Tibial nerve (tissue), 4 donors: Measurements from ENCODE around the gene IGSF8. TPM values are rescaled to one million over a fixed set of nuclear protein-coding genes. Genes with fewer than 3 reads are reported as not detected.
A peak's percentile ranks its signal among the peaks of the same experiment; 100 is the strongest.

Experiments used
- DNase-seq, 2 donors: peaks; one replicate each; pipeline ENCODE4 v3.0.0-alpha.2; 2019; ENCODE audit warnings: low spot score in 2 of 2
- H3K27ac ChIP-seq, 4 donors: fragments of 200-600 bp; sonication (generic) in 3 of 4; one replicate each; pipeline ENCODE4 v1.5.1; 2017 to 2019; ENCODE audit warnings: mild to moderate bottlenecking in 1 of 4
- H3K27me3 ChIP-seq, 2 donors: fragments of 200-600 bp; sonication (generic) in 1 of 2; one replicate each; pipeline versions ENCODE4 v1.5.1 to v1.6.0; 2017 to 2019
- H3K36me3 ChIP-seq, 3 donors: fragments of 200-600 bp; sonication (generic); one replicate each; pipeline ENCODE4 v1.5.1; 2018 to 2019
- H3K4me1 ChIP-seq, 4 donors: fragments of 200-600 bp; sonication (generic) in 3 of 4; one replicate each; pipeline ENCODE4 v1.5.1; 2017 to 2019
- H3K4me3 ChIP-seq, 4 donors: fragments of 200-600 bp; sonication (generic) in 3 of 4; one replicate each; pipeline ENCODE4 v1.5.1; 2017 to 2019; ENCODE audit warnings: mild to moderate bottlenecking in 1 of 4, moderate library complexity in 1 of 4
- H3K9me3 ChIP-seq, 4 donors: fragments of 200-600 bp; sonication (generic) in 3 of 4; one replicate each; pipeline ENCODE4 v1.5.1; 2017 to 2019
- EP300 ChIP-seq, 2 donors: sonication (generic); formaldehyde crosslinking; IDR thresholded peaks; one replicate each; pipeline ENCODE4 v1.6.1; 2017; ENCODE audit warnings: antibody characterized with exemption in 2 of 2, mild to moderate bottlenecking in 1 of 2
- POLR2A ChIP-seq, 2 donors: fragments of 450-650 bp; IDR thresholded peaks; one replicate each; pipeline ENCODE4 v1.6.1; 2017; ENCODE audit warnings: antibody characterized with exemption in 2 of 2, mild to moderate bottlenecking in 2 of 2, moderate library complexity in 2 of 2
- WGBS, 2 donors: methylation state at CpG; one replicate each; pipeline ENCODE4 v1.1.5; 2018; 5-methylcytosine and 5-hydroxymethylcytosine counted together
- total RNA-seq, 4 donors: library from RNA; depleted of rRNA; stranded (reverse); fragments of >200 nt; gene quantifications; one replicate each; pipeline ENCODE4 v1.1.0, GENCODE V29; 2016
- TF ChIP-seq, protein P1 (sequence below), 5 experiments: fragments of 200-600 bp in 3 of 5; fragments of 450-650 bp in 2 of 5; sonication (generic) in 3 of 5; IDR thresholded peaks; one replicate each; pipeline ENCODE4 v1.5.1; 2016 to 2019; ENCODE audit warnings: antibody characterized with exemption in 5 of 5, mild to moderate bottlenecking in 3 of 5, moderate library complexity in 2 of 5

The IGSF8 gene
- total RNA-seq, 4 donors from 2014 or later: 42.6 to 73.9 (median 50.7) TPM

- Histone ChIP-seq H3K9me3 (no peaks in the 10 kb centered on the region), H3K27ac (peak overlapping the region in 3 of 4 donors; percentile 51 to 99 (median 88)), H3K36me3 (peaks cover 0 to 39% (median 0%) of the 10 kb centered on the region in 3 donors), H3K4me3 (peak overlapping the region in 1 of 4 donors; percentile 74), H3K27me3 (no peaks in the 10 kb centered on the region), H3K4me1 (peaks cover 0 to 70% (median 40%) of the 10 kb centered on the region in 4 donors)
- DNase-seq: peak in 1 of 2 donors; percentile 48
- WGBS, 2 donors: 65 to 70% methylated on average over 4 of the region's 4 CpGs
- TF ChIP-seq POLR2A (IDR thresholded peaks at IDR 0.05): no peak
- TF ChIP-seq, protein P1, sequence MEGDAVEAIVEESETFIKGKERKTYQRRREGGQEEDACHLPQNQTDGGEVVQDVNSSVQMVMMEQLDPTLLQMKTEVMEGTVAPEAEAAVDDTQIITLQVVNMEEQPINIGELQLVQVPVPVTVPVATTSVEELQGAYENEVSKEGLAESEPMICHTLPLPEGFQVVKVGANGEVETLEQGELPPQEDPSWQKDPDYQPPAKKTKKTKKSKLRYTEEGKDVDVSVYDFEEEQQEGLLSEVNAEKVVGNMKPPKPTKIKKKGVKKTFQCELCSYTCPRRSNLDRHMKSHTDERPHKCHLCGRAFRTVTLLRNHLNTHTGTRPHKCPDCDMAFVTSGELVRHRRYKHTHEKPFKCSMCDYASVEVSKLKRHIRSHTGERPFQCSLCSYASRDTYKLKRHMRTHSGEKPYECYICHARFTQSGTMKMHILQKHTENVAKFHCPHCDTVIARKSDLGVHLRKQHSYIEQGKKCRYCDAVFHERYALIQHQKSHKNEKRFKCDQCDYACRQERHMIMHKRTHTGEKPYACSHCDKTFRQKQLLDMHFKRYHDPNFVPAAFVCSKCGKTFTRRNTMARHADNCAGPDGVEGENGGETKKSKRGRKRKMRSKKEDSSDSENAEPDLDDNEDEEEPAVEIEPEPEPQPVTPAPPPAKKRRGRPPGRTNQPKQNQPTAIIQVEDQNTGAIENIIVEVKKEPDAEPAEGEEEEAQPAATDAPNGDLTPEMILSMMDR (IDR thresholded peaks at IDR 0.05): no peak
- no peak for TF ChIP-seq EP300 (IDR thresholded peaks at IDR 0.05)
These were observed 1.9 kb downstream of the IGSF8 start for GRCh38 chr1:160096274-160097116.

DNA sequence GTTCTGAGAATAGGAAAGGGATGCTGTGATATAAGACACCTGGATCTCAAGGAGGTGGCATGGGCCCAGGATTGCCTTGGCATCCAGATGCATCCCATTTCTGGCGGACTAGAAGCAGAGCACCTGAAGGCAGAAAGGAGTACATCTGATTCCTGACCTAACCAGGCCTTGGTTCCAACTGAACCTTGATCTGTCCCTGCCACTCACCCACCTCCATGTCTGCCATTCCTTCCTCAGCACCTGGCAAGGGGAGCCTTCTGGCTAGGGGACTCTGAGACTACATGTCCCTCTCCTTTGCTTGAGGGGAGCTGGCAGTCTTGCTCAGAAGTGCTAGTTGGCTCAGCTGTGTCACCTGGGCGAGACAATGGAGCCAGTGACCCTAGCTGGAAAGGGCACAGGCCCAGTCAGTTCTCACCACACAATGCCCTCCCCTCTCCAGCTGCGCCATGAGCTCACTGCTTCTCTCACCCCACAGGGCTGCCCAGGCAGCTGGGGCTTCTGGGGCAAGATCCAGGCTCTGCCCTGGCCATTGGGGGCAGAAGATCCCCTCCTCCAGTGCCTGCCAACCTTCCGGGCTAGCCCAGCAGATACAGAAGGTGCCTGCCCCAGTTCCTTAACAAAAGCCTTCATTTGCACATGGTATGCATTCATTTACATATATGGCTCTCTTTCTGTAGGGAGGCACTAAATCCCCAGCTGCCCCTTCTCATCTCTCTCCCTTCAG is 2.9 kb downstream of the IGSF8 start:
- no peaks in the 10 kb centered on the region for H3K27me3 ChIP-seq
- H3K4me3 ChIP-seq: no peak overlapping the region
- peaks cover 0 to 61% (median 34%) of the 10 kb centered on the region in 4 donors for H3K4me1 ChIP-seq
- peaks cover 0 to 49% (median 0%) of the 10 kb centered on the region in 3 donors for H3K36me3 ChIP-seq
- TF ChIP-seq EP300 (IDR thresholded peaks at IDR 0.05): no peak
- TF ChIP-seq, protein P1 (IDR thresholded peaks at IDR 0.05): no peak
- WGBS, 2 donors: 84 to 88% methylated on average over 4 of the region's 4 CpGs
- peak overlapping the region in 3 of 4 donors; percentile 51 to 99 (median 88) for H3K27ac ChIP-seq
- DNase-seq: no peak
- no peaks in the 10 kb centered on the region for H3K9me3 ChIP-seq

DNA sequence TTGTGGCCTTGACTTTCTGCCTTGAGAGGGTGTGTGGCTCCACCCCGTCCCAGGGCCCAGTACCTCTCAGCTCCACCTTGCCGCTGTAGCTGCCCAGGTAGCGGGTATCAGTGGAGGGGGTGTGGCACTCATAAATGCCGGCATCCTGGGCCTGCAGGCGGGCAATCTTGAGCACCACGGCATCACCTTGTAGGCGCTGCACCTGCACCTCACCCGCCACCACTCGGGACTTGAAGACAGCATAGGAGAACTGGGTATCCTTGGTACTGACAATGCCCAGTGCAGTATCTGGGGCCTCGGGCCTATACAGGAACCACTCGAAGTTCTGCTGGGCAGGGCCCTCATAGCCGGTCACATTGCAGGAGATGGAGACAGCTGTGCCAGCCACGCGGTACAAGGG is 3.6 kb downstream of the IGSF8 start:
- Histone ChIP-seq H3K4me3 (no peak overlapping the region), H3K9me3 (no peaks in the 10 kb centered on the region), H3K27ac (peak overlapping the region in 2 of 4 donors; percentile 88 to 99), H3K4me1 (peaks cover 0 to 54% (median 34%) of the 10 kb centered on the region in 4 donors), H3K27me3 (no peaks in the 10 kb centered on the region), H3K36me3 (peaks cover 0 to 56% (median 0%) of the 10 kb centered on the region in 3 donors)
- TF ChIP-seq POLR2A (IDR thresholded peaks at IDR 0.05) (no peak), EP300 (IDR thresholded peaks at IDR 0.05) (no peak)
- TF ChIP-seq, protein P1 (IDR thresholded peaks at IDR 0.05): no peak
- WGBS, 2 donors: 91 to 93% methylated on average over 8 to 13 of the region's 14 CpGs
- no peak for DNase-seq

DNA sequence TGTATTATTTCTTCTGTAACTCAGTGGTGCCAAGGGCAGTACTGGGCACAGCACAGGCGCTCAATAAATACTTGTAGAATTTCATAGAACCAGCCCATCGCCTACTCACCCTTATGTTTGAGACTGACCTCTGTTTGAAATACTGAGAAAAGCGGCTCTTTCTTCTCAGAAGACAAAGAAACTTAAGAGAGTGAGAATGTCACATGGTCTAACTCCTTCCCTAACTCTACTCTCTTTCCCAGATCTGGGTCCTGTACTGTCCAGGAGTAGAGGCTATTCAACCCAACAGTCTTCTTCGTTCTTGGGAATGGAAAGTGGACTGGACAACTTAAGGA is 4.2 kb downstream of the IGSF8 start:
- WGBS, 2 donors: 48 to 53% methylated on average over 4 of the region's 4 CpGs
- TF ChIP-seq EP300 (IDR thresholded peaks at IDR 0.05): no peak
- TF ChIP-seq, protein P1 (IDR thresholded peaks at IDR 0.05): no peak
- TF ChIP-seq POLR2A (IDR thresholded peaks at IDR 0.05): no peak

More for the DNA sequence above, 4.2 kb downstream of the IGSF8 start:
- no peak for DNase-seq
- peaks cover 0 to 62% (median 0%) of the 10 kb centered on the region in 3 donors for H3K36me3 ChIP-seq
- H3K27me3 ChIP-seq: no peaks in the 10 kb centered on the region
- no peaks in the 10 kb centered on the region for H3K9me3 ChIP-seq
- H3K4me3 ChIP-seq: no peak overlapping the region
- peaks cover 0 to 48% (median 30%) of the 10 kb centered on the region in 4 donors for H3K4me1 ChIP-seq
- peak overlapping the region in 2 of 4 donors; percentile 88 to 99 for H3K27ac ChIP-seq
